Uterus (tissue), 4 donors: ENCODE results near the gene CBY1. TPM values are rescaled to one million over a fixed set of nuclear protein-coding genes. Genes with fewer than 3 reads are reported as not detected.

ENCODE experiments used
- DNase-seq, 2 donors: peaks; one replicate each; pipeline ENCODE4 v3.0.0-alpha.2; 2019 to 2020
- H3K27ac ChIP-seq, 2 donors: fragments of 200-600 bp; sonication (generic); 1 replicate in 1 of 2; 2 replicates in 1 of 2; pipeline ENCODE4 v1.5.1; 2016 to 2018
- H3K27me3 ChIP-seq, 2 donors: fragments of 200-600 bp; sonication (generic); one replicate each; pipeline ENCODE4 v1.5.1; 2018 to 2019; ENCODE audit warnings: control low read depth in 1 of 2
- H3K36me3 ChIP-seq, 2 donors: fragments of 200-600 bp; sonication (generic); one replicate each; pipeline ENCODE4 v1.5.1; 2019; ENCODE audit warnings: control low read depth in 1 of 2
- H3K4me1 ChIP-seq, 2 donors: fragments of 200-600 bp; sonication (generic); one replicate each; pipeline ENCODE4 v1.5.1; 2018 to 2019; ENCODE audit warnings: control low read depth in 1 of 2
- H3K4me3 ChIP-seq, 2 donors: fragments of 200-600 bp; sonication (generic); 1 replicate in 1 of 2; 2 replicates in 1 of 2; pipeline ENCODE4 v1.5.1; 2018 to 2019; ENCODE audit warnings: mild to moderate bottlenecking in 1 of 2
- H3K9me3 ChIP-seq, 2 donors: fragments of 200-600 bp; sonication (generic); one replicate each; pipeline ENCODE4 v1.5.1; 2019; ENCODE audit warnings: control low read depth in 1 of 2
- POLR2A ChIP-seq, 2 donors: fragments of 450-650 bp; IDR thresholded peaks; one replicate each; pipeline ENCODE4 v1.6.1; 2016; ENCODE audit warnings: antibody characterized with exemption in 2 of 2, mild to moderate bottlenecking in 1 of 2, moderate library complexity in 1 of 2
- intact Hi-C: fragments of 100-400 bp; cut with DNase I; formaldehyde crosslinking; loops from one replicate; pipeline ENCODE4 v1.15.1; 2023; ENCODE audit warnings: low total_unique reads
- total RNA-seq, 4 donors: library from RNA; depleted of rRNA in 3 of 4; stranded (reverse); fragments of >200 nt in 3 of 4; gene quantifications; one replicate each; pipeline versions ENCODE4 v1.1.0 to v1.2.4, GENCODE V29; 2014 to 2023
- donor health status: DM: yes; HTN: yes; CAD: no.

The CBY1 gene
- total RNA-seq, 4 donors from 2014 or later, result 10.5 to 42.8 (median 28.6) TPM

DNA sequence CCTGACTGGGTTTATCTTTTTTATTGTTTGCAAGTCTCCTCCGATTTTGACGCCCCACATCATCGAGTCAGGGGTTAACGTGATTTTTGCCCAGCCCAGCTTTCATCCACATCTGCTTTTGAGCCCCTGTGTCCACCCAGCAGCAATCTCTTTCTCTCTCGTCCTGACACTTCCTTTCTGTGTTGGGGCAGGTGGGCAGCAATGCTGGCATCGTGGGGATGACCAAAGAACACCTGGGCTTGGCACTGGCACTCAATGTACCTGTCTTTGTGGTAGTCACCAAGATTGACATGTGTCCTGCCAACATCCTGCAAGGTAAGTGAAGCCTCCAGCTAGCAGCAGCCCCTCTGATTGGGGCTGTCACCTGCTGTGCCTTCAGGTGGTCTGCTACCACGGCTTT is 65.1 kb downstream of the CBY1 start:
- H3K27ac ChIP-seq, result no peak overlapping the region
- TF ChIP-seq POLR2A (IDR thresholded peaks at IDR 0.05), result no peak
- no peaks in the 10 kb centered on the region for H3K36me3 ChIP-seq
- no peaks in the 10 kb centered on the region for H3K27me3 ChIP-seq
- DNase-seq, result no peak
- H3K9me3 ChIP-seq, result no peaks in the 10 kb centered on the region
- H3K4me3 ChIP-seq, result no peak overlapping the region
- H3K4me1 ChIP-seq, result no peaks in the 10 kb centered on the region
- intact Hi-C loops, result no loop called here

Other genes starting within 250 kb of the CBY1 start
- 1 to 10 TPM in 1 of 4 donors, under 1 TPM in 1, not detected in 2; 0.21 to 1.1 TPM for gene KCNJ4, start 201.4 kb upstream of the CBY1 start, total RNA-seq
- gene KDELR3, start 188.5 kb upstream of the CBY1 start, total RNA-seq, result 10 to 100 TPM in 1 of 4 donors, 1 to 10 TPM in 1, under 1 TPM in 1, not detected in 1; 0.77 to 43.1 (median 4.7) TPM
- gene DDX17, start 150.3 kb upstream of the CBY1 start, total RNA-seq, result 100 to 1,000 TPM; 441 to 971 (median 665) TPM
- gene DMC1, start 86.5 kb upstream of the CBY1 start, total RNA-seq, result 1 to 10 TPM in 2 of 4 donors, under 1 TPM in 1, not detected in 1; 0.26 to 8.4 (median 5.2) TPM
- gene FAM227A, start 246 bp upstream of the CBY1 start, total RNA-seq, result 10 to 100 TPM in 1 of 4 donors, 1 to 10 TPM in 3; 1.5 to 10.4 (median 4.6) TPM
- 10 to 100 TPM; 17.6 to 62.5 (median 48.4) TPM for gene TOMM22, start 25.3 kb downstream of the CBY1 start, total RNA-seq
- gene JOSD1, start 44.3 kb downstream of the CBY1 start, total RNA-seq, result 10 to 100 TPM; 24.4 to 57.9 (median 40.2) TPM
- 10 to 100 TPM; 16.2 to 71.5 (median 56.1) TPM for gene GTPBP1, start 49.3 kb downstream of the CBY1 start, total RNA-seq
- gene SUN2, start 99.4 kb downstream of the CBY1 start, total RNA-seq, result 100 to 1,000 TPM; 118 to 285 (median 175) TPM
- gene DNAL4, start 137.5 kb downstream of the CBY1 start, total RNA-seq, result 10 to 100 TPM in 2 of 4 donors, 1 to 10 TPM in 2; 3.1 to 23.4 (median 8.3) TPM
- 10 to 100 TPM in 2 of 4 donors, 1 to 10 TPM in 2; 1.8 to 24.1 (median 10.0) TPM for gene NPTXR, start 187.4 kb downstream of the CBY1 start, total RNA-seq
- gene CBX6, start 215.6 kb downstream of the CBY1 start, total RNA-seq, result 100 to 1,000 TPM in 1 of 4 donors, 10 to 100 TPM in 3; 11.0 to 145 (median 56.4) TPM